ENCODE results near the gene MAPK12.
"Not testable (repeated sequence)": the region's sequence is repeated elsewhere in the genome, so short reads cannot be mapped to it uniquely, and the experiment has no call there.

MAPK12 gene

GRCh38 chr22:50208430-50208938 lies 53.0 kb downstream of the MAPK12 start:
- no peaks in the 10 kb centered on the region for H3K4me1 ChIP-seq (ENCODE audit: insufficient read depth, poor library complexity, severe bottlenecking)
- H3K36me3 ChIP-seq (ENCODE audit: low read depth): peaks cover 66% of the 10 kb centered on the region
- no peak overlapping the region for H3K4me3 ChIP-seq (ENCODE audit: severe bottlenecking)
- no peak overlapping the region for H3K27ac ChIP-seq (ENCODE audit: poor library complexity, severe bottlenecking)
- no peak for ATAC-seq (ENCODE audit: low read depth)
- DNase-seq (ENCODE audit: low spot score): no peak
- no peaks in the 10 kb centered on the region for H3K9me3 ChIP-seq (ENCODE audit: severe bottlenecking)
- no peaks in the 10 kb centered on the region for H3K27me3 ChIP-seq (ENCODE audit: insufficient read depth, poor library complexity, severe bottlenecking)
- TF ChIP-seq, protein P1, sequence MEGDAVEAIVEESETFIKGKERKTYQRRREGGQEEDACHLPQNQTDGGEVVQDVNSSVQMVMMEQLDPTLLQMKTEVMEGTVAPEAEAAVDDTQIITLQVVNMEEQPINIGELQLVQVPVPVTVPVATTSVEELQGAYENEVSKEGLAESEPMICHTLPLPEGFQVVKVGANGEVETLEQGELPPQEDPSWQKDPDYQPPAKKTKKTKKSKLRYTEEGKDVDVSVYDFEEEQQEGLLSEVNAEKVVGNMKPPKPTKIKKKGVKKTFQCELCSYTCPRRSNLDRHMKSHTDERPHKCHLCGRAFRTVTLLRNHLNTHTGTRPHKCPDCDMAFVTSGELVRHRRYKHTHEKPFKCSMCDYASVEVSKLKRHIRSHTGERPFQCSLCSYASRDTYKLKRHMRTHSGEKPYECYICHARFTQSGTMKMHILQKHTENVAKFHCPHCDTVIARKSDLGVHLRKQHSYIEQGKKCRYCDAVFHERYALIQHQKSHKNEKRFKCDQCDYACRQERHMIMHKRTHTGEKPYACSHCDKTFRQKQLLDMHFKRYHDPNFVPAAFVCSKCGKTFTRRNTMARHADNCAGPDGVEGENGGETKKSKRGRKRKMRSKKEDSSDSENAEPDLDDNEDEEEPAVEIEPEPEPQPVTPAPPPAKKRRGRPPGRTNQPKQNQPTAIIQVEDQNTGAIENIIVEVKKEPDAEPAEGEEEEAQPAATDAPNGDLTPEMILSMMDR (IDR thresholded peaks at IDR 0.05; ENCODE audit: poor library complexity, severe bottlenecking): no peak

DNA sequence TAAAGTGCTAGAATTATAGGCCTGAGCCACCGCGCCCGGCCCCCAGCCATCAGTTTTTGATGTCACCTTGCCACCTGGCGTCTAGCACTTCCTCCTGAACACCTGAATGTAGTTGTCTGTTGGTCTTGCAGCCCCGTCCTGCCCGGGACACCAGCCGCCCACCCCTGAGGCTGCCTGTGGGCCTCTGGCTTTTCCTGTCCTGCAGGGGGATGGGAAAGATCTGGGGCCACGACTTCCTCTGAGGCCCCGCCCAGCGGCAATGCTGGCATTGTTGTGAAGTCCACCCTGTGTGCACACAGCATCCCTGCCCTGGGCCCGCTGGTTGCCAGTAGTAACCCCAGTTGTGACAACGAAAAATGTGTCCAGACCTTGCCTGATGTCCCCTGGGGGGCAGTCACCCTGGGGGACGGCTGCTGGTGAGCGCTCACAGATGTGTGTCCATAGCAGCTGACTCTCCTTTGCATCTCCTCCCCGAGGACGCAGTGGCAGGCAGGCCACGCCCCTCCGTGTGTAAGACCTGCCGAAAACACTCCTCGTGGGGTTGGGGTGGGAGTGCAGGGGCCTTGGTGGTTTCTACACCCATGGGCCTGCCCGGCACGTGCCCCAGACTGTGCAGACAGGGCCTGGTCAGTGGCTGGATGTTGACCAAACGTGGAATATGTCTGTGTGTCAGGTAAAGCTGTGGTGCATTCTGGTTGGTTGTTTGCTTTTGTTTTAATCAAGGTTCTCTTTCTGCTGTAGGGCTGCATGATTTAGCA lies 53.9 kb downstream of the MAPK12 start:
- no peak for DNase-seq (ENCODE audit: low spot score)
- Histone ChIP-seq H3K27me3 (ENCODE audit: insufficient read depth, poor library complexity, severe bottlenecking) (no peaks in the 10 kb centered on the region), H3K9me3 (ENCODE audit: severe bottlenecking) (no peaks in the 10 kb centered on the region), H3K4me1 (ENCODE audit: insufficient read depth, poor library complexity, severe bottlenecking) (no peaks in the 10 kb centered on the region), H3K36me3 (ENCODE audit: low read depth) (peaks cover 67% of the 10 kb centered on the region), H3K27ac (ENCODE audit: poor library complexity, severe bottlenecking) (no peak overlapping the region), H3K4me3 (ENCODE audit: severe bottlenecking) (no peak overlapping the region)
- ATAC-seq (ENCODE audit: low read depth): no peak
- TF ChIP-seq, protein P1 (IDR thresholded peaks at IDR 0.05; ENCODE audit: poor library complexity, severe bottlenecking): no peak

GRCh38 chr22:50206599-50206998 lies 54.9 kb downstream of the MAPK12 start:
- TF ChIP-seq, protein P1 (IDR thresholded peaks at IDR 0.05; ENCODE audit: poor library complexity, severe bottlenecking): peak; percentile 43

GRCh38 chr22:50205781-50206569 lies 55.5 kb downstream of the MAPK12 start:
- H3K27ac ChIP-seq (ENCODE audit: poor library complexity, severe bottlenecking): no peak overlapping the region
- DNase-seq (ENCODE audit: low spot score): no peak
- no peaks in the 10 kb centered on the region for H3K27me3 ChIP-seq (ENCODE audit: insufficient read depth, poor library complexity, severe bottlenecking)
- no peak for ATAC-seq (ENCODE audit: low read depth)
- no peak overlapping the region for H3K4me3 ChIP-seq (ENCODE audit: severe bottlenecking)
- TF ChIP-seq, protein P1 (IDR thresholded peaks at IDR 0.05; ENCODE audit: poor library complexity, severe bottlenecking): no peak
- H3K36me3 ChIP-seq (ENCODE audit: low read depth): peaks cover 52% of the 10 kb centered on the region
- H3K4me1 ChIP-seq (ENCODE audit: insufficient read depth, poor library complexity, severe bottlenecking): no peaks in the 10 kb centered on the region
- H3K9me3 ChIP-seq (ENCODE audit: severe bottlenecking): no peaks in the 10 kb centered on the region

More at GRCh38 chr22:50206599-50206998, 54.9 kb downstream of the MAPK12 start:
- no peaks in the 10 kb centered on the region for H3K9me3 ChIP-seq (ENCODE audit: severe bottlenecking)
- H3K36me3 ChIP-seq (ENCODE audit: low read depth): peaks cover 58% of the 10 kb centered on the region
- H3K4me1 ChIP-seq (ENCODE audit: insufficient read depth, poor library complexity, severe bottlenecking): no peaks in the 10 kb centered on the region
- no peaks in the 10 kb centered on the region for H3K27me3 ChIP-seq (ENCODE audit: insufficient read depth, poor library complexity, severe bottlenecking)
- DNase-seq (ENCODE audit: low spot score) (no peak), ATAC-seq (ENCODE audit: low read depth) (0 out of 3 replicates have a peak, but pooled peaks have one; percentile 10)
- H3K27ac ChIP-seq (ENCODE audit: poor library complexity, severe bottlenecking): no peak overlapping the region
- H3K4me3 ChIP-seq (ENCODE audit: severe bottlenecking): no peak overlapping the region

- ATAC-seq (ENCODE audit: low read depth); H3K4me1 ChIP-seq (ENCODE audit: insufficient read depth, poor library complexity, severe bottlenecking); H3K9me3 ChIP-seq (ENCODE audit: severe bottlenecking); DNase-seq (ENCODE audit: low spot score); H3K27ac ChIP-seq (ENCODE audit: poor library complexity, severe bottlenecking); H3K4me3 ChIP-seq (ENCODE audit: severe bottlenecking); H3K27me3 ChIP-seq (ENCODE audit: insufficient read depth, poor library complexity, severe bottlenecking): not testable (repeated sequence)
- peaks cover 42% of the 10 kb centered on the region for H3K36me3 ChIP-seq (ENCODE audit: low read depth)
Observed at GRCh38 chr22:50204998-50205397, 56.5 kb downstream of the MAPK12 start.
